ENCODE data around the gene FTCD. TPM values are rescaled to one million over a fixed set of nuclear protein-coding genes. Genes with fewer than 3 reads are reported as not detected.

The FTCD gene
- total and polyA plus RNA-seq, 9 of the 15 experiments (the other 6 are each of a cell fraction or from before 2014, with no cell fraction given) = 0.11 to 1.6 (median 0.67) TPM; not detected in 5

GRCh38 chr21:46180079-46180722, 24.8 kb upstream of the FTCD start (continued):
- TF ChIP-seq HDAC1 (IDR thresholded peaks at IDR 0.05) (peak in 1 of 2 experiments; percentile 54; a peak in 1 of 4 replicates), SMARCB1 (IDR thresholded peaks at IDR 0.05; ENCODE audit: insufficient read length, low read depth) (no peak), SMARCA4 (IDR thresholded peaks at IDR 0.05) (0 out of 2 replicates have a peak, but pooled peaks have one; percentile 35), NR3C1 (CRISPR knock-in tag; IDR thresholded peaks at IDR 0.05) (no peak), FOXK2 (conservative IDR thresholded peaks at IDR 0.05 in 1 of 2, IDR thresholded peaks at IDR 0.05 in 1 of 2; ENCODE audit: low read depth in 2 of 2) (peak; percentile 78 to 83), KHSRP (IDR thresholded peaks at IDR 0.05) (no peak), ZMIZ1 (IDR thresholded peaks at IDR 0.05; ENCODE audit: low read depth in 2 of 2, low read length in 2 of 2) (0 out of 4 replicates have a peak, but pooled peaks of 1 of the 2 experiments have one; percentile 22), POLR3G (IDR thresholded peaks at IDR 0.05; ENCODE audit: extremely low read depth, insufficient read length, insufficient replicate concordance) (no peak), ZNF184 (CRISPR knock-in tag; IDR thresholded peaks at IDR 0.05) (no peak), NFIC (IDR thresholded peaks at IDR 0.05) (no peak), ESRRB (CRISPR knock-in tag; IDR thresholded peaks at IDR 0.05; ENCODE audit: borderline replicate concordance) (no peak), FOXK1 (CRISPR knock-in tag; IDR thresholded peaks at IDR 0.05; ENCODE audit: borderline replicate concordance) (0 out of 2 replicates have a peak, but pooled peaks have one; percentile 32)
- TF ChIP-seq, protein P1, sequence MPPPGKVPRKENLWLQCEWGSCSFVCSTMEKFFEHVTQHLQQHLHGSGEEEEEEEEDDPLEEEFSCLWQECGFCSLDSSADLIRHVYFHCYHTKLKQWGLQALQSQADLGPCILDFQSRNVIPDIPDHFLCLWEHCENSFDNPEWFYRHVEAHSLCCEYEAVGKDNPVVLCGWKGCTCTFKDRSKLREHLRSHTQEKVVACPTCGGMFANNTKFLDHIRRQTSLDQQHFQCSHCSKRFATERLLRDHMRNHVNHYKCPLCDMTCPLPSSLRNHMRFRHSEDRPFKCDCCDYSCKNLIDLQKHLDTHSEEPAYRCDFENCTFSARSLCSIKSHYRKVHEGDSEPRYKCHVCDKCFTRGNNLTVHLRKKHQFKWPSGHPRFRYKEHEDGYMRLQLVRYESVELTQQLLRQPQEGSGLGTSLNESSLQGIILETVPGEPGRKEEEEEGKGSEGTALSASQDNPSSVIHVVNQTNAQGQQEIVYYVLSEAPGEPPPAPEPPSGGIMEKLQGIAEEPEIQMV (tag; conservative IDR thresholded peaks at IDR 0.05; ENCODE audit: low read depth) = no peak
- TF ChIP-seq, protein P2, sequence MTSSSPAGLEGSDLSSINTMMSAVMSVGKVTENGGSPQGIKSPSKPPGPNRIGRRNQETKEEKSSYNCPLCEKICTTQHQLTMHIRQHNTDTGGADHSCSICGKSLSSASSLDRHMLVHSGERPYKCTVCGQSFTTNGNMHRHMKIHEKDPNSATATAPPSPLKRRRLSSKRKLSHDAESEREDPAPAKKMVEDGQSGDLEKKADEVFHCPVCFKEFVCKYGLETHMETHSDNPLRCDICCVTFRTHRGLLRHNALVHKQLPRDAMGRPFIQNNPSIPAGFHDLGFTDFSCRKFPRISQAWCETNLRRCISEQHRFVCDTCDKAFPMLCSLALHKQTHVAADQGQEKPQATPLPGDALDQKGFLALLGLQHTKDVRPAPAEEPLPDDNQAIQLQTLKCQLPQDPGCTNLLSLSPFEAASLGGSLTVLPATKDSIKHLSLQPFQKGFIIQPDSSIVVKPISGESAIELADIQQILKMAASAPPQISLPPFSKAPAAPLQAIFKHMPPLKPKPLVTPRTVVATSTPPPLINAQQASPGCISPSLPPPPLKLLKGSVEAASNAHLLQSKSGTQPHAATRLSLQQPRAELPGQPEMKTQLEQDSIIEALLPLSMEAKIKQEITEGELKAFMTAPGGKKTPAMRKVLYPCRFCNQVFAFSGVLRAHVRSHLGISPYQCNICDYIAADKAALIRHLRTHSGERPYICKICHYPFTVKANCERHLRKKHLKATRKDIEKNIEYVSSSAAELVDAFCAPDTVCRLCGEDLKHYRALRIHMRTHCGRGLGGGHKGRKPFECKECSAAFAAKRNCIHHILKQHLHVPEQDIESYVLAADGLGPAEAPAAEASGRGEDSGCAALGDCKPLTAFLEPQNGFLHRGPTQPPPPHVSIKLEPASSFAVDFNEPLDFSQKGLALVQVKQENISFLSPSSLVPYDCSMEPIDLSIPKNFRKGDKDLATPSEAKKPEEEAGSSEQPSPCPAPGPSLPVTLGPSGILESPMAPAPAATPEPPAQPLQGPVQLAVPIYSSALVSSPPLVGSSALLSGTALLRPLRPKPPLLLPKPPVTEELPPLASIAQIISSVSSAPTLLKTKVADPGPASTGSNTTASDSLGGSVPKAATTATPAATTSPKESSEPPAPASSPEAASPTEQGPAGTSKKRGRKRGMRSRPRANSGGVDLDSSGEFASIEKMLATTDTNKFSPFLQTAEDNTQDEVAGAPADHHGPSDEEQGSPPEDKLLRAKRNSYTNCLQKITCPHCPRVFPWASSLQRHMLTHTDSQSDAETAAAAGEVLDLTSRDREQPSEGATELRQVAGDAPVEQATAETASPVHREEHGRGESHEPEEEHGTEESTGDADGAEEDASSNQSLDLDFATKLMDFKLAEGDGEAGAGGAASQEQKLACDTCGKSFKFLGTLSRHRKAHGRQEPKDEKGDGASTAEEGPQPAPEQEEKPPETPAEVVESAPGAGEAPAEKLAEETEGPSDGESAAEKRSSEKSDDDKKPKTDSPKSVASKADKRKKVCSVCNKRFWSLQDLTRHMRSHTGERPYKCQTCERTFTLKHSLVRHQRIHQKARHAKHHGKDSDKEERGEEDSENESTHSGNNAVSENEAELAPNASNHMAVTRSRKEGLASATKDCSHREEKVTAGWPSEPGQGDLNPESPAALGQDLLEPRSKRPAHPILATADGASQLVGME (CRISPR knock-in tag; IDR thresholded peaks at IDR 0.05) = no peak
- TF ChIP-seq, protein P3, sequence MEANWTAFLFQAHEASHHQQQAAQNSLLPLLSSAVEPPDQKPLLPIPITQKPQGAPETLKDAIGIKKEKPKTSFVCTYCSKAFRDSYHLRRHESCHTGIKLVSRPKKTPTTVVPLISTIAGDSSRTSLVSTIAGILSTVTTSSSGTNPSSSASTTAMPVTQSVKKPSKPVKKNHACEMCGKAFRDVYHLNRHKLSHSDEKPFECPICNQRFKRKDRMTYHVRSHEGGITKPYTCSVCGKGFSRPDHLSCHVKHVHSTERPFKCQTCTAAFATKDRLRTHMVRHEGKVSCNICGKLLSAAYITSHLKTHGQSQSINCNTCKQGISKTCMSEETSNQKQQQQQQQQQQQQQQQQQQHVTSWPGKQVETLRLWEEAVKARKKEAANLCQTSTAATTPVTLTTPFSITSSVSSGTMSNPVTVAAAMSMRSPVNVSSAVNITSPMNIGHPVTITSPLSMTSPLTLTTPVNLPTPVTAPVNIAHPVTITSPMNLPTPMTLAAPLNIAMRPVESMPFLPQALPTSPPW (CRISPR knock-in tag; IDR thresholded peaks at IDR 0.05) = peak; percentile 36
